ENCODE results near the gene INPP5J.

DNA sequence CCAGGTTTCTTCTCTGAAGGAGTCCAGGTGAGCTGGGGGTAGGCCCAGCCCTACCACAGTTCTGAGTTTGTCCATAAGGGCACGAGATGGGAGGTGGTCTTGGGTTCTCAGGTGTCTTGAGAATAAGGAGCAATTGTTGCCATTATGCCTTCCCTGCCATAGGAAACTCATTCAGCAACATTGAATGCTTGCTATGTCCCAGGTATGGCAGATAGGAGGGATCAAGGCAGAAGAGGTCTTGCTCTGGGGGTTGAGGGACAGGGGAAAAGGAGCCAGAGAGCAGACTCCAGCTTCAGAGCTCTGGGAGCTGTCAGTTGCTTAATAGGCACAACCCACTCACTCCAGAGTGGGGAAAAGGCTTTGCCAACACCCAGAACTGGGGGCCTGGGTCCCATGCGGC is 19.7 kb upstream of the INPP5J start:
- TF ChIP-seq, protein P1, sequence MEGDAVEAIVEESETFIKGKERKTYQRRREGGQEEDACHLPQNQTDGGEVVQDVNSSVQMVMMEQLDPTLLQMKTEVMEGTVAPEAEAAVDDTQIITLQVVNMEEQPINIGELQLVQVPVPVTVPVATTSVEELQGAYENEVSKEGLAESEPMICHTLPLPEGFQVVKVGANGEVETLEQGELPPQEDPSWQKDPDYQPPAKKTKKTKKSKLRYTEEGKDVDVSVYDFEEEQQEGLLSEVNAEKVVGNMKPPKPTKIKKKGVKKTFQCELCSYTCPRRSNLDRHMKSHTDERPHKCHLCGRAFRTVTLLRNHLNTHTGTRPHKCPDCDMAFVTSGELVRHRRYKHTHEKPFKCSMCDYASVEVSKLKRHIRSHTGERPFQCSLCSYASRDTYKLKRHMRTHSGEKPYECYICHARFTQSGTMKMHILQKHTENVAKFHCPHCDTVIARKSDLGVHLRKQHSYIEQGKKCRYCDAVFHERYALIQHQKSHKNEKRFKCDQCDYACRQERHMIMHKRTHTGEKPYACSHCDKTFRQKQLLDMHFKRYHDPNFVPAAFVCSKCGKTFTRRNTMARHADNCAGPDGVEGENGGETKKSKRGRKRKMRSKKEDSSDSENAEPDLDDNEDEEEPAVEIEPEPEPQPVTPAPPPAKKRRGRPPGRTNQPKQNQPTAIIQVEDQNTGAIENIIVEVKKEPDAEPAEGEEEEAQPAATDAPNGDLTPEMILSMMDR (conservative IDR thresholded peaks at IDR 0.05; ENCODE audit: low read depth, low read length): no peak
- TF ChIP-seq EZH2phosphoT487 (IDR thresholded peaks at IDR 0.05; ENCODE audit: borderline replicate concordance, low read length): no peak

All from PC-3 (cell line).